HCT116 (cell line): ENCODE measurements around the gene PPEF2. TPM values are rescaled to one million over a fixed set of nuclear protein-coding genes. Genes with fewer than 3 reads are reported as not detected.
A peak's percentile ranks its signal among the peaks of the same experiment; 100 is the strongest.
"Not testable (repeated sequence)": the region's sequence is repeated elsewhere in the genome, so short reads cannot be mapped to it uniquely, and the experiment has no call there.

Source experiments
- ATAC-seq: fragments of 200-7000 bp; cut with Tn5 transposase; 2 replicates; pipeline ENCODE4 v1.9.1; 2020; ENCODE audit warnings: mild to moderate bottlenecking, moderate library complexity
- BruUV-seq: library from RNA; stranded (reverse); fragments of 400-500 nt; replicated peaks from 2 replicates; lab custom pipeline; 2021; lab: Mats Ljungman, UMichigan
- CTCF ChIA-PET: fragments of 300-600 bp; sonication (Branson Sonifier 250); formaldehyde crosslinking; loops from one replicate; lab custom pipeline; 2021; ENCODE audit warnings: antibody characterized with exemption; lab: Charles Lee
- POLR2A ChIA-PET: fragments of 300-600, 350-600 bp; sonication (Branson Sonifier 250); formaldehyde crosslinking; loops from one replicate; lab custom pipeline; 2021; ENCODE audit warnings: antibody characterized with exemption; lab: Charles Lee
- RAD21 ChIA-PET, 2 experiments: fragments of 300-600 bp; sonication (Branson Sonifier 250); formaldehyde crosslinking; loops; one replicate each; lab custom pipeline; 2023; ENCODE audit warnings: low total read pairs in 2 of 2; ENCODE audit not compliant: uncharacterized antibody in 2 of 2, unreplicated experiment in 2 of 2, low non-redundant PET in 1 of 2; lab: Charles Lee
- DNase-seq: peaks from one replicate; pipeline ENCODE4 v3.0.0-alpha.2; 2010; ENCODE audit warnings: low read depth, low spot score
- H2AFZ ChIP-seq: fragments of 200-600 bp; shearing (Covaris generic), sonication (generic); 2 replicates; pipeline ENCODE4 v1.6.1; 2017; ENCODE audit warnings: low read depth, mixed run types, mixed read lengths, antibody characterized with exemption, low read length; ENCODE audit not compliant: poor library complexity, severe bottlenecking
- H3K27ac ChIP-seq: 2 replicates; pipeline ENCODE4 v1.5.1; 2012; ENCODE audit warnings: low read depth, low read length
- H3K27me3 ChIP-seq: fragments of 200-600 bp; sonication (generic); 2 replicates; pipeline ENCODE4 v1.6.1; 2016; ENCODE audit warnings: mixed run types, low read length, mixed read lengths; ENCODE audit not compliant: insufficient read depth
- H3K36me3 ChIP-seq, 2 experiments: fragments of 200-500 bp in 1 of 2; fragments of 200-600 bp in 1 of 2; sonication (Bioruptor generic) in 1 of 2; sonication (generic) in 1 of 2; 2 replicates each; pipeline versions ENCODE4 v1.5.1 to v1.6.1; 2014 to 2016; ENCODE audit warnings: low read length in 2 of 2, inconsistent platforms in 1 of 2, mixed read lengths in 1 of 2, mixed run types in 1 of 2; ENCODE audit not compliant: insufficient read depth in 2 of 2, control insufficient read depth in 1 of 2
- H3K4me1 ChIP-seq, 2 experiments: fragments of 200-600 bp in 1 of 2; sonication (generic) in 1 of 2; 2 replicates each; pipeline versions ENCODE4 v1.5.1 to v1.6.1; 2012 to 2017; ENCODE audit warnings: low read length in 2 of 2, inconsistent platforms in 1 of 2, mild to moderate bottlenecking in 1 of 2, mixed read lengths in 1 of 2, mixed run types in 1 of 2, moderate library complexity in 1 of 2; ENCODE audit not compliant: insufficient read depth in 2 of 2, control insufficient read depth in 1 of 2
- H3K4me2 ChIP-seq: fragments of 200-600 bp; sonication (generic); 2 replicates; pipeline ENCODE4 v1.6.1; 2017; ENCODE audit warnings: mixed run types, low read length, mixed read lengths
- H3K4me3 ChIP-seq, 2 experiments: fragments of 200-600 bp in 1 of 2; sonication (generic) in 1 of 2; replicated peaks in 1 of 2; 2 replicates each; pipeline ENCODE4 v1.5.1; 2011 to 2016; ENCODE audit warnings: low read length in 2 of 2, control low read depth in 1 of 2, low read depth in 1 of 2, mild to moderate bottlenecking in 1 of 2, mixed read lengths in 1 of 2, mixed run types in 1 of 2
- H3K79me2 ChIP-seq: fragments of 200-600 bp; sonication (generic); 2 replicates; pipeline ENCODE4 v1.6.1; 2017; ENCODE audit warnings: mild to moderate bottlenecking, mixed run types, low read length, moderate library complexity, mixed read lengths; ENCODE audit not compliant: insufficient read depth
- H3K9ac ChIP-seq: fragments of 200-600 bp; sonication (generic); 2 replicates; pipeline ENCODE4 v1.6.1; 2016; ENCODE audit warnings: low read length, mixed read lengths
- H3K9me2 ChIP-seq: fragments of 200-600 bp; sonication (generic), shearing (Covaris generic); 2 replicates; pipeline ENCODE4 v1.6.1; 2017; ENCODE audit warnings: mixed run types, mild to moderate bottlenecking, moderate library complexity; ENCODE audit not compliant: insufficient read depth
- H3K9me3 ChIP-seq, 2 experiments: fragments of 200-500 bp in 1 of 2; fragments of 200-600 bp in 1 of 2; sonication (Bioruptor generic) in 1 of 2; sonication (generic) in 1 of 2; 2 replicates each; pipeline ENCODE4 v1.6.1; 2014 to 2017; ENCODE audit warnings: low read length in 2 of 2, mixed read lengths in 2 of 2, inconsistent platforms in 1 of 2, low read depth in 1 of 2, mild to moderate bottlenecking in 1 of 2, mixed run types in 1 of 2, moderate library complexity in 1 of 2; ENCODE audit not compliant: control insufficient read depth in 1 of 2, insufficient read depth in 1 of 2
- H4K20me1 ChIP-seq: fragments of 200-600 bp; sonication (generic), shearing (Covaris generic); 2 replicates; pipeline ENCODE4 v1.6.1; 2017; ENCODE audit warnings: mixed run types, mild to moderate bottlenecking, moderate library complexity; ENCODE audit not compliant: insufficient read depth
- CBX3 ChIP-seq: IDR thresholded peaks from 2 replicates; pipeline ENCODE4 v1.6.1; 2012; ENCODE audit warnings: low read depth
- EGR1 ChIP-seq: IDR thresholded peaks from 2 replicates; pipeline ENCODE4 v1.6.1; 2012; ENCODE audit warnings: low read depth
- ELF1 ChIP-seq: IDR thresholded peaks from 2 replicates; pipeline ENCODE4 v1.6.1; 2012; ENCODE audit warnings: low read depth, borderline replicate concordance
- EZH2 ChIP-seq: fragments of 200-600 bp; sonication (generic); IDR thresholded peaks from 2 replicates; pipeline ENCODE4 v1.6.1; 2017; ENCODE audit warnings: antibody characterized with exemption, mixed run types
- EZH2phosphoT487 ChIP-seq: fragments of 200-600 bp; IDR thresholded peaks from 2 replicates; pipeline ENCODE4 v1.6.1; 2018; ENCODE audit warnings: antibody characterized with exemption, borderline replicate concordance
- MAX ChIP-seq: IDR thresholded peaks from 2 replicates; pipeline ENCODE4 v1.6.1; 2012
- SIN3A ChIP-seq: IDR thresholded peaks from 2 replicates; pipeline ENCODE4 v1.6.1; 2012; ENCODE audit warnings: low read depth
- SRF ChIP-seq: IDR thresholded peaks from 2 replicates; pipeline ENCODE4 v1.6.1; 2012; ENCODE audit warnings: low read depth
- ZFX ChIP-seq: fragments of 450-650 bp; IDR thresholded peaks from 2 replicates; pipeline ENCODE4 v1.6.1; 2017
- intact Hi-C: fragments of 100-400 bp; cut with micrococcal nuclease; formaldehyde crosslinking; loops from 2 replicates; pipeline ENCODE4 v1.10.0; 2022
- total RNA-seq: library from RNA; stranded (reverse); gene quantifications from one replicate; pipeline ENCODE4 v1.2.1, GENCODE V29; 2021; ENCODE audit not compliant: unreplicated experiment

PPEF2 gene
- total RNA-seq, 1 experiment from 2014 or later: not detected

- no peaks in the 10 kb centered on the region for H3K27me3 ChIP-seq
- ATAC-seq: no peak
- no peak overlapping the region for H3K4me2 ChIP-seq
- no peak for DNase-seq
- no peak overlapping the region for H3K9ac ChIP-seq
- no peak overlapping the region for H2AFZ ChIP-seq
- no peaks in the 10 kb centered on the region for H4K20me1 ChIP-seq
- H3K9me2 ChIP-seq: no peaks in the 10 kb centered on the region
- ChIA-PET CTCF (interaction anchor here (1.0 kb wide), 1 partner anchor 14 kb away, joined by 3 read pairs; no protein-coding TSS in a partner anchor), POLR2A (interaction anchor here (0.7 kb wide), 1 partner anchor 88 kb away, joined by 3 read pairs; no protein-coding TSS in a partner anchor), RAD21 (no interaction called here)
- intact Hi-C loops: no loop called here
- H3K79me2 ChIP-seq: no peaks in the 10 kb centered on the region
- H3K4me3 ChIP-seq: no peak overlapping the region
- no peaks in the 10 kb centered on the region for H3K36me3 ChIP-seq
- H3K27ac ChIP-seq: no peak overlapping the region
- peaks cover 0 to 7% of the 10 kb centered on the region in 2 experiments; a peak in 1 of 4 replicates for H3K9me3 ChIP-seq
- no peaks in the 10 kb centered on the region; a peak in 1 of 4 replicates for H3K4me1 ChIP-seq
- no TSS peak for BruUV-seq
- TF ChIP-seq SIN3A: no peak
- no peak for TF ChIP-seq EZH2
- no peak for TF ChIP-seq ELF1
- TF ChIP-seq EZH2phosphoT487: no peak
- no peak for TF ChIP-seq ZFX
- TF ChIP-seq MAX: no peak
- no peak for TF ChIP-seq SRF
- no peak for TF ChIP-seq EGR1
- TF ChIP-seq, all 23 proteins: peak for 0
These were observed 10.7 kb upstream of the PPEF2 start for GRCh38 chr4:75912968-75913367.

GRCh38 chr4:75910831-75911230, 8.6 kb upstream of the PPEF2 start:
- not testable (repeated sequence) for H4K20me1 ChIP-seq

More at GRCh38 chr4:75910831-75911230, 8.6 kb upstream of the PPEF2 start:
- H3K79me2 ChIP-seq, H3K9ac ChIP-seq, H3K4me3 ChIP-seq, ATAC-seq, intact Hi-C loops, RAD21 ChIA-PET, H3K27ac ChIP-seq, H3K4me2 ChIP-seq, POLR2A ChIA-PET, H3K9me2 ChIP-seq, H3K9me3 ChIP-seq, H3K36me3 ChIP-seq, DNase-seq, BruUV-seq, H2AFZ ChIP-seq, H3K4me1 ChIP-seq, H3K27me3 ChIP-seq, CTCF ChIA-PET: not testable (repeated sequence)
- peak; percentile 74; the same call in 1 of the 2 replicates for TF ChIP-seq CBX3
